Loucy (cell line): ENCODE results near the gene ABHD11.

ENCODE experiments used
- H2AFZ ChIP-seq: fragments of 200-600 bp; sonication (generic); 2 replicates; pipeline ENCODE4 v1.6.0; 2016; ENCODE audit warnings: antibody characterized with exemption, mild to moderate bottlenecking, low read length, moderate library complexity
- H3F3A ChIP-seq: fragments of 200-600 bp; 2 replicates; pipeline ENCODE4 v1.6.0; 2016; ENCODE audit warnings: antibody characterized with exemption, low read depth, mild to moderate bottlenecking
- H3K27me3 ChIP-seq: fragments of 200-600 bp; sonication (generic); 2 replicates; pipeline ENCODE4 v1.6.1; 2014; ENCODE audit warnings: low read length, mild to moderate bottlenecking; ENCODE audit not compliant: insufficient read depth, poor library complexity, severe bottlenecking
- H3K36me3 ChIP-seq: fragments of 200-600 bp; sonication (generic); 2 replicates; pipeline ENCODE4 v1.6.1; 2016; ENCODE audit warnings: low read length; ENCODE audit not compliant: insufficient read depth
- H3K4me1 ChIP-seq: fragments of 200-600 bp; sonication (generic); 2 replicates; pipeline ENCODE4 v1.5.1; 2014; ENCODE audit warnings: low read length, mild to moderate bottlenecking; ENCODE audit not compliant: insufficient read depth, poor library complexity, severe bottlenecking
- H3K4me2 ChIP-seq: fragments of 200-600 bp; sonication (generic); 2 replicates; pipeline ENCODE4 v1.6.0; 2014; ENCODE audit warnings: antibody characterized with exemption, low read length, low read depth, mild to moderate bottlenecking; ENCODE audit not compliant: poor library complexity, severe bottlenecking
- H3K4me3 ChIP-seq: fragments of 200-600 bp; sonication (generic); 2 replicates; pipeline ENCODE4 v1.5.1; 2014; ENCODE audit warnings: low read length, mild to moderate bottlenecking, mixed read lengths; ENCODE audit not compliant: poor library complexity, severe bottlenecking
- H3K79me2 ChIP-seq: fragments of 200-600 bp; sonication (generic); 2 replicates; pipeline ENCODE4 v1.6.1; 2014; ENCODE audit warnings: low read length; ENCODE audit not compliant: insufficient read depth
- H3K9ac ChIP-seq: fragments of 200-600 bp; sonication (generic); 2 replicates; pipeline ENCODE4 v1.6.0; 2014; ENCODE audit warnings: mild to moderate bottlenecking, low read depth, low read length, moderate library complexity; ENCODE audit not compliant: poor library complexity, severe bottlenecking
- H3K9me2 ChIP-seq: fragments of 200-600 bp; sonication (generic); replicated peaks from 2 replicates; pipeline ENCODE4 v1.6.1; 2016; ENCODE audit warnings: low read depth, low read length, mixed read lengths
- H3K9me3 ChIP-seq: fragments of 200-600 bp; sonication (generic); 2 replicates; pipeline ENCODE4 v1.6.1; 2014; ENCODE audit warnings: mild to moderate bottlenecking, antibody characterized with exemption, low read length, low read depth; ENCODE audit not compliant: insufficient read depth
- H4K20me1 ChIP-seq: fragments of 200-600 bp; sonication (generic); 2 replicates; pipeline ENCODE4 v1.6.0; 2014; ENCODE audit warnings: antibody characterized with exemption, low read length, mild to moderate bottlenecking; ENCODE audit not compliant: insufficient read depth, poor library complexity, severe bottlenecking
- CTCF ChIP-seq: fragments of 200-600 bp; sonication (generic); conservative IDR thresholded peaks from 2 replicates; pipeline ENCODE4 v1.5.1; 2014; ENCODE audit warnings: mild to moderate bottlenecking, antibody characterized with exemption, low read length
- EZH2phosphoT487 ChIP-seq: fragments of 200-600 bp; IDR thresholded peaks from 2 replicates; pipeline ENCODE4 v1.6.1; 2018; ENCODE audit warnings: antibody characterized with exemption, mild to moderate bottlenecking, moderate library complexity, borderline replicate concordance

ABHD11 gene

GRCh38 chr7:73718905-73719805, 19.4 kb downstream of the ABHD11 start, which contains the start of gene STX1A:
Gene STX1A, minus strand, starts transcription at chr7:73719669. Its CDS starts 38 bp downstream, at chr7:73719631.
- peak within 1 kb of the TSS; percentile 77 for H3K4me3 ChIP-seq
- H3K4me2 ChIP-seq = peak within 1 kb of the TSS; percentile 95
- no peak within 1 kb of the TSS; the same call in 1 of the 2 replicates for H2AFZ ChIP-seq
- H3K9me2 ChIP-seq = no peaks in the 10 kb centered on the region
- TF ChIP-seq EZH2phosphoT487 (no peak), CTCF (no peak)
- peaks cover 40% of the 10 kb centered on the region for H4K20me1 ChIP-seq
- 0 out of 2 replicates have a peak, but pooled peaks cover 3% of the 10 kb centered on the region for H3F3A ChIP-seq
- H3K36me3 ChIP-seq = no peaks in the 10 kb centered on the region
- H3K9ac ChIP-seq = no peak within 1 kb of the TSS
- H3K79me2 ChIP-seq = no peaks in the 10 kb centered on the region
- peaks cover 39% of the 10 kb centered on the region for H3K4me1 ChIP-seq
- H3K9me3 ChIP-seq = no peaks in the 10 kb centered on the region
- peaks cover 46% of the 10 kb centered on the region for H3K27me3 ChIP-seq

- Histone ChIP-seq H3F3A (0 out of 2 replicates have a peak, but pooled peaks cover 3% of the 10 kb centered on the region), H4K20me1 (peaks cover 40% of the 10 kb centered on the region), H3K27me3 (peaks cover 53% of the 10 kb centered on the region), H3K36me3 (no peaks in the 10 kb centered on the region), H3K4me1 (peaks cover 39% of the 10 kb centered on the region), H3K9me2 (no peaks in the 10 kb centered on the region), H2AFZ (no peak overlapping the region), H3K4me3 (peak overlapping the region; percentile 77), H3K9ac (no peak overlapping the region), H3K4me2 (peak overlapping the region; percentile 95), H3K9me3 (no peaks in the 10 kb centered on the region), H3K79me2 (no peaks in the 10 kb centered on the region)
- no peak for TF ChIP-seq EZH2phosphoT487
- TF ChIP-seq CTCF = no peak
Measured at GRCh38 chr7:73718438-73718881, 20.1 kb downstream of the ABHD11 start.

GRCh38 chr7:73717991-73718405, 20.6 kb downstream of the ABHD11 start:
- Histone ChIP-seq H3F3A (0 out of 2 replicates have a peak, but pooled peaks cover 3% of the 10 kb centered on the region), H3K27me3 (peaks cover 58% of the 10 kb centered on the region), H3K9me2 (no peaks in the 10 kb centered on the region), H2AFZ (no peak overlapping the region), H3K4me1 (peaks cover 39% of the 10 kb centered on the region), H3K36me3 (no peaks in the 10 kb centered on the region), H3K4me3 (peak overlapping the region; percentile 77), H4K20me1 (peaks cover 40% of the 10 kb centered on the region), H3K9me3 (no peaks in the 10 kb centered on the region), H3K79me2 (no peaks in the 10 kb centered on the region), H3K9ac (no peak overlapping the region), H3K4me2 (peak overlapping the region; percentile 95)
- TF ChIP-seq CTCF (no peak), EZH2phosphoT487 (peak; percentile 95)
